NCI-H1417 (cell line): ENCODE results near the gene RBM23.
"Not testable (repeated sequence)": the region's sequence is repeated elsewhere in the genome, so short reads cannot be mapped to it uniquely, and the experiment has no call there.

ENCODE experiments used
- DNase-seq, 3 experiments: peaks; one replicate each; lab custom pipeline; 2025; lab: John Stamatoyannopoulos, UW

The RBM23 gene

DNA sequence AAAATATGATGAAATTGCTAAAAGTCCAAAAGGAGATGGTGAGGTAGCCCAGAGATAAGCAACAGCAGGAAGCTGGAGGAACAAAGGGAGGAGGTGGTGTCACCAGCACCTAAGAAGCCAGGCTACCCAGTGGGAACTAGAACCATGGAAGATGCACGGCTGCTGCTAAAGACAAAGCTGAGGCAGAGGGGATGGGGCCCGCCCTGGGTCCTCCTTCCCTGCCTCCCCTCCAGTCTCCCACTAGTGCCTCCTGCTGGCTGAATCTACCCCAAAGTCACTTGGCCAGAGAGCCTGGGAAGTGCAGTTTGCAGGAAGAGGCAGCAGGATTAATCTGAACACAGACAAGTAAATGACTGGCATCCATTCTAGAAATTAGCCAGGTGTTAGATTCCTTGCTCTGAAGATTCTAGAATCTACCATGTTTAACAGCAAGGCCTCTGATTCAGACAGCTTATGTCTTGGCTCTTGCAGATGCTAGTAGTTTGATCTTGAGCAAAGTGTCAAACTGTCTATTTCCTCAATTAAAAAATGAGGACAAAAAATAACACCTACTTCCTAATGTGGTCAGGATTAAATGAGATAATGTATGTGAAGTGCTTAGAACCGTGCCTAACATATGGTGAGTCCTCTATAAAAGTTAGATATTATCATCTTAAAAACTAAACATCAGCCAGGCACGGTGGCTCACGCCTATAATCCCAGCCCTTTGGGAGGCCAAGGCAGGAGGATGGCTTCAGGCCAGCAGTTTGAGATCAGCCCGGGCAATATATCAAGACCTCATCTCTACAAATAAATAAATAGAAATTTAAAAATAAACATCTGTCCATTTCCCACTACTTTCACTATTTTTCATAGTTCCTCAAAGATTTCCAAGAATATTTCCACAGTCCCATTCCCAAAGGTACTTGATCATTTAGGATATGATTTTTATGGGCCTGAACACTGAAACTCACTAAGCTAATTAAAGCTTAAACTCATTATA lies 53.2 kb downstream of the RBM23 start:
- no peak for DNase-seq

DNA sequence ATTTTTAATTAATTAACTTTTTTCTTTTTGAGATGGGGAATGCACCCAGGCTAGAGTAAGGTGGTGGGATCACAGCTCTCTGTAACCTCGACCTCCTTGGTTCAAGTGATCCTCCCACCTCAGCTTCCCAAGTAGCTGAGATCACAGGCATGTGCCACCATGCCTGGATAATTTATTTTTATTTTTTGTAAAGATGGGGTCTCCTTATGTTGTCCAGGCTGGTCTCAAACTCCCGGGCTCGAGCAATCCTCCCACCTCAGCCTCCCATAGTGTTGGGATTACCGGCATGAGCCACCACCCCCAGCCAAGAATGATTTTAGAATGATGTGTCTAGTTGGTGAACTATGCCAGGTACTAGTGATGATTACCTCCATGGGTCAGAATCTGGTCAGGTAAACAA lies 54.0 kb downstream of the RBM23 start:
- no peak for DNase-seq

DNA sequence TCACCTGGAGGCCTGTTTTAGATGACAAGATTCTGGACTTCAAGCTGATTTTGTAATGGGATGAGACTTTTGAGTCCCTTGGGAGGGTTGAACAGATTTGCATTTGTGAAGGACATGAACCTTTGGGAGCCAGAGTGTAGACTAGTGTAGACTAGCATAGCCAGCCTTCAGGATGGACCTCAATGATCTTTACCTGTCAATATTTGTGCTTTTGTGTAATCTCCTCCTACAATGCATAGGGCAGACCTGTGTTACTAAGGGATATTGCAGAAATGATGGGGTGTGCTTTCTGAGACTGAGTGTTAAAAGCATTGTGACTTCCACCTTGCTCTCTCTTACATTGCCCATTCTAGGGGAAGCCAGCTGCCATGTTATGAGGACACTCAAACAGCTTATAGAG lies 57.3 kb downstream of the RBM23 start:
- DNase-seq, result no peak

DNA sequence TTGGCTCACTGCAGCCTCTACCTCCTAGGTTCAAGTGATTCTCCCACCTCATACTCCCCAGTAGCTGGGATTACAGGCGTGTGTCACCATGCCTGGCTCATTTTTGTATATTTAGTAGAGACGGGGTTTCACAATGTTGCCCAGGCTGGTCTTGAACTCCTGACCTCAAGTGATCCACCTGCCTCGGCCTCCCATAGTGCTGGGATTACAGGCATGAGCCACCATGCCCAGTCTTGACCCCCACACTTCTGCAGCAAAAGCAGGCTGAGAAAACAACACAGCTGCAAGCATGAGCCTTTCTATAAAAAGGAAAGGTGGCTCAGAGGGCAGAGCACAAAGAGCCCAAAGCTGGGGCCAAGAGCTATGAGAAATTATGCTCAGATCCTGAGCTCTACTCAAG lies 58.6 kb downstream of the RBM23 start:
- DNase-seq, result not testable (repeated sequence)

DNA sequence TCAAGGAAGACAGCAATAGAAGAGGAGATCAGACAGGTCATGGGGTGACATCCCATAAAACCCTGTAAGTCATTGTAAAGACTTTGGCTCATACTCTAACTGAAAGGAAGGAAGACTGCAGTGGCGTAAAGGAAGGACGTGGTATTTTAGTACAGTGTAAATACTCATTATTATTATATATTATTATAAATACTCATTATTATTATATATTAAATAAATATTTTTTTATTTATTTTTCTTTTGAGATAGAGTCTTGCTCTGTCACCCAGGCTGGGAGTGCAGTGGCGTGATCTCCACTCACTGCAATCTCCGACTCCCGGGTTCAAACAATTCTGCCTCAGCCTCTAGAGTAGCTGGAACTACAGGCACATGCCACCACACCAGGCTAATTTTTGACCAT lies 62.5 kb downstream of the RBM23 start:
- no peak for DNase-seq

DNA sequence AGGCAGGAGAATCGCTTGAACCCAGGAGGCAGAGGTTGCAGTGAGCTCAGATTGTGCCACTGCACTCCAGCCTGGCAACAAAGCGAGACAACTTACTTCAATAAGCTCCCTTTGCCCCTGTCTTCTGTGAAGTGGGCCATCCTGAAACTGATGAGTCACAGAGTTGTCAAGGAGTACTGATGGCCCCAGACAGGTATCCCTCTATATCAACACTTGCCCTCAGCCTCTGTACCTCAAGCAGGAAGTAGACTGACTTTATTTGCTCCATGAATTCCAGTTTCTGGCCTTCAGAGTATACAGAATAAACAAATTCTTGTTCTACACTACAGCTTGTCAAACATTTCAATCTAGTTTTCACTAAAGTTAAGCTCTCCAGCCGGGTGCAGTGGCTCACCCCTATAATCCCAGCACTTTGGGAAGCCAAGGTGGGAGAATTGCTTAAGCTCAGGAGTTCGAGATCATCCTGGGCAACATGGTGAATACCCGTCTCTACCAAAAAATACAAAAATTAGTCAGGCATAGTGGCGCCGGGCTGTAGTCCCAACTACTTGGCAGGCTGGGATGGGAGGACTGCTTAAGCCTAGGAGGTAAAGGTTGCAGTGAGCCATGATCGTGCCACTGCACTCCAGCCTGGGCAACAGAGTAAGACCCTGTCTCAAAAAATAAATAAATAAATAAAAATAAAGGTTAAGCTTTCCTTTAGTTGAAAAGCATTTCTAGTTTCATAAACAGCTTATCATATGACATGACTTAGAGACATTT lies 63.8 kb downstream of the RBM23 start:
- no peak for DNase-seq

DNA sequence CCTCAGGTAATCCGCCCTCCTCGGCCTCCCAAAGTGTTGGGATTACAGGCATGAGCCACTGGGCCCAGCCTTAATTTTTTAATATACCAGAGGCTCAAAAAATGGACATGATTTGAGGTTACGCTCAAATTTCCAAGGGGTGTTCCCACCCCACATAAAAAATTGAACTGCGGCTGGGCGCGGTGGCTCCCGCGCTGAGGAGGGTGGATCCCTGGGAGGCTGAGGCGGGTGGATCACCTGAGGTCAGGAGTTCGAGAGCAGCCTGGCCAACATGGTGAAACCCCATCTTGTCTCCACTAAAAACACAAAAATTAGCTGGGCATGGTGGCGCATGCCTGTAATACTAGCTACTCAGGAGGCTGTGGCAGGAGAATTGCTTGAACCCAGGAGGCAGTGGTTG lies 64.7 kb downstream of the RBM23 start:
- DNase-seq, result not testable (repeated sequence)

DNA sequence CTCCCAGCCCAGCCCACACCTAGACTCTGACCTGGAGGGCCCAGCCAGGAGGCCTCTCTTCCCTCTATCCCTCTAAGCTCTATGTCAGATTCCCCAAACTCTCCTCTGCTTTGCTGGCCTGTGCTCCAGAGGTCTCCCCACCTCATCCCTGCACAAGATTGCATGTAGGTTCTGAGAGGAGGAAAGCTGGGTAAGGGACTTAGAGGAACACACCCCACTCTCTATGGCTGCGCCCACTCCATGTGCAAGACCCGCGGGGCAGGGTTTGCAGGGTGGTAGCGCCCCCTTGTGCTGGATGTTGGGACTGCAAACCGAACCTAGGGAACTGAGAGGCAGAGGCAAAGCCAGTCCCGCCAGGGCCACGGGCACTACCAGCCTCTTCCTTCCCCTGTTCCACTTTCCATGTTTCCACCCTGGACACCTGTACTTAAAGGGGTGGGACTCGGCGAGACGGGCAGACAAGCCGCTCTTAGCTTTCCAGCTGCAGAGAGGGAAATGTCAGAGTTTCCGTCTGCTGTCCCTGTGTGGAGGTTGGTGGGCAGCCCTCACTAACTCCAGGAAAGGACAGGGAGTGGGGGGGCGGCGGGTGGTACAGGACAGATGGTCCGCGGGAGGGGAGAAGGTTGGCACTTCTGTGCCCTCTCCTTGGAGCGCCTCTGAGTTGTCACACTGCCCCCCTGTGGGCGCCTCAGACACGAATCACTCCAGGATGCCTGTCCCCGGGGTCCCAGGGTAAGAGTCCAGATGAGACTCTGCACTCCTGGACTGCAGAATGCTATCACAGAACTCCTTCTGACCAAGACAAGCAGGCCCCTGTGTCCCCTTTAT lies 65.8 kb downstream of the RBM23 start:
- DNase-seq, result peak; percentile 68 to 87 (median 72)

DNA sequence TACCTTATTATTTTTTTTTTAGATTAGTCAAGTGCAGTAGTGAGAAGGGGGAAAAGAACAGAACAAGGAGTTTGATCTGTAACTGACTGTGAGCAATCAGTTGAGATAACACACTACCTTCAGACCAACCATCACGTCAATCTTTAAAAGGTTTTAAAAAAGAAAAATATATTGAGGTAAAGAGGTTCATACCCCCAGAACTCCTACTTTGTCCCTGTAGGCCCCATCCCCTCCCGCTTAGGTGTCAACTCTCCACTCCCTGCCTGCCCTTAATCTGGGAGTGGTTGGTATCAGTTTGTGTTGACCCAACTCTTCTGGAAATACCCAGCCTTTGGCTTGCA lies 66.4 kb downstream of the RBM23 start:
- no peak for DNase-seq

DNA sequence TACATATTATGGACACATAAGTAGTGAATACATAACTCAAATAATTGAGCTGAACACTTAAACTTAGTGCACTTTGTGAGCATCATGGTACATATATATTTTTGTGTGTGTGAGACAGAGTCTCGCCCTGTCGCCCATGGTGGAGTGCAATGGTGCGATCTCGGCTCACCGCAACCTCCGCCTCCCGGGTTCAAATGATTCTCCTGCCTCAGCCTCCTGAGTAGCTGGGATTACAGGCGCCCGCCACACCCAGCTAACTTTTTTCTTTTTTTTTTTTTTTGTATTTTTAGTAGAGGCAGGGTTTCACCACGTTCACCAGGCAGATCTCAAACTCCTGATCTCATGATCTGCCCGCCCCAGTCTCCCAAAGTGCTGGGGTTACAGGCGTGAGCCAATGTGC lies 66.8 kb downstream of the RBM23 start:
- not testable (repeated sequence) for DNase-seq

DNA sequence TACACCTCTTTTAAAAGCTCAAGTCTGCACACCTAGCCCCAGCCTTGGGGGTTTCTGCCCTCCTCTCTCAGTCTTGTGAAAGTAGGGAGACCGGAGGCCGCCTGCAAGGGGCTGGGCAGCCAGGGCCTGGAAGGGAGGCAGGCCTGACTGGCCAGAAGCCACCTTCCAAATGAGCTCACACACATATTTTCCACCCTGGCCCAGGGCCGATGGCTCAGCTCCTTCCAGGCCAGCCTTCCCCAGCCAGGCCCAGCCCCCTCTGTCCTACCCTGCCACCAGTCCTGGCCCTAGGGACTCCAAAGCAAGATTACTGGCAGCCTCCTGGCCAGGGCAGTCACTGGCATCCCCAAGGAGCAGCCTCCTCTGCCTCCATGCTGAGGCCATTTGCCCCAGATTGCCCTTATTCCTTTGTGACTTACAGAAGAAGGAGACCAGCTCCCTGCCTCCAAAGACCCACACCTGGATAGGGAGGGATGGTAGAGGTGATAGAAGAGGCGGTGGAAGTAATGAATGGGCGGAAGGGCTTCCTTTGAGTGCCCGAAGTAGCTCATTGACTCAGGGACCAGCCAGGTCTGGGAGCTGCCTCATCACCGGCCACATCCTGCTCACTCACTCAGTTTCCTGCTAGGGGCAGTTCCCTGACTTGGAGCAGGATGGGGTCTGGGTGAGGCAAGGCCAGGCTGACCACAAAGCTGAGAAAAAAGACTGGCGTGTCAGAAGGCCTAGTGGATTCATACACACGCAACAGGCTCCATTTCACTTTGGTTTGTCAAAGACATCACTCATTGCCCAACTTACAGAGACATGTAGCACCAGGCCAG lies 67.8 kb downstream of the RBM23 start:
- no peak for DNase-seq

DNA sequence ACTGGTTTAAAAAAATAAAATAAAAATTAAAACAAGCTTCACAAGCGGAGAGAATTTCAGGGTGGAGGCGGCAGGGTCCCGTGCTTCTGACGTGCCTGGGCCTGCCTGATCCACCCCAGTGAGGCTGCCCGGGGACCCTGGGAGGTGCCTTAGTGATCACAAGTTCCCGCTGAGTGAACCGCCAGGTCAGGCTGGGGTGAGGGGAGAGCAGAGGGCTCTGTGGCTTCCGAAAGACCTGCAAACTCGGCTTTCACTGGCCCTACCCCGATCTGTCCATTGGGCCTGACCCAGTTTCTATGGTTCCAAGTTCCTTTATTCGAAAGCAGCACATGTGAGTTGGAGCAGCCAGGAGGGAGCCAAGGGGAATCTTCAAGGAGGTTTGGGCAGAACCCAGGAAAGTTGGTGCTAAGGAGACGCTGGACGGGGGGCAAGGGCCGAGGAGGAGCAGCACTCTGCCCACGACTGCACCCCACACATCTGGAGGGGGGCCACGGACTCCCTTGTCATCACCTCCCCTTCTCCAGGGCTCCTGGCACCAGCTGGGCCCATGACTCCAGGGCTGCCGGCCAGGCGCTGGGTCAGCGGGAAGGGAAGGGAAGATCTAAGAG lies 69.6 kb downstream of the RBM23 start:
- DNase-seq, result no peak

DNA sequence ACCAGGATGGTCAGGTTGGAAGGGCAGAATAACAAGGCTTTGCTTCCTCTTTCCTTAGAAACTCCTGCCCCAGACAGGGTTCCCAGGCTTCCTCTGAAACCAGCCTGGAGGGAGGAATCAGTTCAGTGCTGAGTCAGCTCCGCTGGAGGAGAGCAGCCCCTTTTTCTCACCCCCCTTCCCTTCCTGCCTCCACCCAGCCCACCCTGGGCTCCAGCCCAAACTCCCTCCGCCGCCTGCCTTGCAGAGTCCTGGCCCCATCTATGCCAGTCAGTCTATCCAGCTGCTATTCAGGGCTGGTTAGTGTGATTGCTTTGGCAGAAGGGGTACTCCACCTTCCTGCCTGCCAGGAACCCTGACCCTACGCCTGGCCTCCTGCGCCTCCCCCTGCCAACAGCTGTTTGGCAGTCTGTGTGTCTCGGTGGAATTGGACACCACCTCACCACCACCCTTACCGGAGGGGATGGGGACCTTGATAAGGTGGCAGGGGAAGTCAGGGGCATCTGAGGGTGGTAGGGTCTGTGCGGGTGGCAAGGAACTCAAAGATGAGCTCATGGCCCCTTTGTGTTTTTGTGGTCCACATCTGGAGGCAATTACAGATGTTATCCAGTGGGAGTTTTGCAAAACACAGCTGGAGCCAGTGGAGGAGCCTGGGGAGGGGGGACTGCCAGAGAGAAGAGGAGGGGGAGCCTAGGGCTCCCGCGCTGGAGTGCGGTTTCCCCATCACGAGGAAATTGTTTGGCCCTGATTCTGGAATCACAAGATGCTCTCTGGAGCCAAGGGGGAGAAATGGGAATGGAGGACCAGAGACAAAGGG lies 70.4 kb downstream of the RBM23 start:
- DNase-seq, result no peak

DNA sequence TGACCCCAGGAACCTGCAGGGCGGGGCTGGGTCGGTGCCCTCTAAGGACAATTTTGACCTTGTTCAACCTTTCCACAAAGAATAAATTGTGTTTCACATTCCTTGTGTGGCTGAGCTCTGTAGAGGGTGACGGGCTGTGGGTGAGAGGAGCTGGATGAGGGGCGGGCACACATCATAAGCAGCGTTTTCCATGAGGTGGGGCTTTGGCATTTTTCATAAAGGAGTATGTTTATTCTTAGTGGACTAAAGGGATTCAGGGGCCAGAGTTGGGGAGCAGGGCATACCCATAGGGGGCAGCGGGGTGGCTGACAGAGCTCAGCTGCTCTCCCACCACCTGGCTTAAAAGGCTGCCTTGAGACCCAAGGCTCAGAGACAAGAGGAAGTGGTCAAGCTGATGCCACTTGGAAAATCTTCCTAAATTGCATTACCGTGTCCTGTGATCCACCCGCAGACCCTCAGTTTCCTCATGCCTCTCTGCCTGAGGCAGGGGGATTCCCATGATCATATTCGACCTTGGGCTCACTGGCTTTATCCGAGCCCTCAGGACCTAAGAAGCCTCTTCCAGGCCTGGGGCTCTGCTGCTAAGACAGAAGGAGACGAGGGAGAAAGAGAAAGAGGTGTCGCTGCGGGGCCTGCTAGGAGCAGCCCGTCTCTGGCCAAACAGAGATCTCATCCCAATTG lies 71.1 kb downstream of the RBM23 start:
- no peak for DNase-seq

DNA sequence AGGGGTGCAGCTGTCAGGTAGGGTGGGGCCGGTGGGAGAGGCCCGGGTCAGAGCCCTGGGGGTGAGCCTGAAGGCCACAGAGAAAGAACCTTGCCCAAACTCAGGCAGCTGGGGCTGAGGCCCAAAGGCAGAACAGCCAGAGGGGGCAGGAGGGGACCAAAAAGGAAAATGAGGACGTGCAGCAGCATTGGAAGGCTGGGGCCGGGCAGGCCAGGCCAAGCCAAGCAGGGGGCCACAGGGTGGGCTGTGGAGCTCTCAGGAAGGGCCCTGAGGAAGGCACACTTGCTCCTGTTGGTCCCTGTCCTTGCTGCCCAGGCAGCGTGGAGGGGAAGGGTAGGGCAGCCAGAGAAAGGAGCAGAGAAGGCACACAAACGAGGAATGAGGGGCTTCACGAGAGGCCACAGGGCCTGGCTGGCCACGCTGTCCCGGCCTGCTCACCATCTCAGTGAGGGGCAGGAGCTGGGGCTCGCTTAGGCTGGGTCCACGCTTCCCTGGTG lies 72.1 kb downstream of the RBM23 start:
- DNase-seq, result no peak

DNA sequence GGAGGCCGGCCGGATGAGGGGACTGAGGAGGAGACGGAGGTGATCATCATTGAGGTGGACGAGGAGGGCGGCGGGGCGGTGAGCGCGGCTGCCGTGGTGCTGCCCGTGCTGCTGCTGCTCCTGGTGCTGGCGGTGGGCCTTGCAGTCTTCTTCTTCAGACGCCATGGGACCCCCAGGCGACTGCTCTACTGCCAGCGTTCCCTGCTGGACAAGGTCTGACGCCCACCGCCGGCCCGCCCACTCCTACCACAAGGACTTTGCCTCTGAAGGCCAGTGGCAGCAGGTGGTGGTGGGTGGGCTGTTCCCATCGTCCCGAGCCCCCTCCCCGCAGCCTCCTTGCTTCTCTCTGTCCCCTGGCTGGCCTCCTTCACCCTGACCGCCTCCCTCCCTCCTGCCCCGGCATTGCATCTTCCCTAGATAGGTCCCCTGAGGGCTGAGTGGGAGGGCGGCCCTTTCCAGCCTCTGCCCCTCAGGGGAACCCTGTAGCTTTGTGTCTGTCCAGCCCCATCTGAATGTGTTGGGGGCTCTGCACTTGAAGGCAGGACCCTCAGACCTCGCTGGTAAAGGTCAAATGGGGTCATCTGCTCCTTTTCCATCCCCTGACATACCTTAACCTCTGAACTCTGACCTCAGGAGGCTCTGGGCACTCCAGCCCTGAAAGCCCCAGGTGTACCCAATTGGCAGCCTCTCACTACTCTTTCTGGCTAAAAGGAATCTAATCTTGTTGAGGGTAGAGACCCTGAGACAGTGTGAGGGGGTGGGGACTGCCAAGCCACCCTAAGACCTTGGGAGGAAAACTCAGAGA lies 72.9 kb downstream of the RBM23 start:
- DNase-seq, result no peak

DNA sequence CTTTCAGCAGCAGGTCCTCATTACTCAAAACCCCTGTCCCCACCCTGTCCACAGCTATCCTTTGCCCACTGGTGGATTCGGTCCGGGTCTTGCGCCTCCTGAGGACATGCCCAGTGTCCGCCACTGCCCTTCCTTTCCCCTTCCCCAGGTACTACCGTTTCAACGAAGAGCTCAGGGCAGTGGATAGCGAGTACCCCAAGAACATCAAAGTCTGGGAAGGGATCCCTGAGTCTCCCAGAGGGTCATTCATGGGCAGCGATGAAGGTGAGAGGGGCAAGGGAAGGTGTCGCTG lies 73.9 kb downstream of the RBM23 start:
- DNase-seq, result no peak

DNA sequence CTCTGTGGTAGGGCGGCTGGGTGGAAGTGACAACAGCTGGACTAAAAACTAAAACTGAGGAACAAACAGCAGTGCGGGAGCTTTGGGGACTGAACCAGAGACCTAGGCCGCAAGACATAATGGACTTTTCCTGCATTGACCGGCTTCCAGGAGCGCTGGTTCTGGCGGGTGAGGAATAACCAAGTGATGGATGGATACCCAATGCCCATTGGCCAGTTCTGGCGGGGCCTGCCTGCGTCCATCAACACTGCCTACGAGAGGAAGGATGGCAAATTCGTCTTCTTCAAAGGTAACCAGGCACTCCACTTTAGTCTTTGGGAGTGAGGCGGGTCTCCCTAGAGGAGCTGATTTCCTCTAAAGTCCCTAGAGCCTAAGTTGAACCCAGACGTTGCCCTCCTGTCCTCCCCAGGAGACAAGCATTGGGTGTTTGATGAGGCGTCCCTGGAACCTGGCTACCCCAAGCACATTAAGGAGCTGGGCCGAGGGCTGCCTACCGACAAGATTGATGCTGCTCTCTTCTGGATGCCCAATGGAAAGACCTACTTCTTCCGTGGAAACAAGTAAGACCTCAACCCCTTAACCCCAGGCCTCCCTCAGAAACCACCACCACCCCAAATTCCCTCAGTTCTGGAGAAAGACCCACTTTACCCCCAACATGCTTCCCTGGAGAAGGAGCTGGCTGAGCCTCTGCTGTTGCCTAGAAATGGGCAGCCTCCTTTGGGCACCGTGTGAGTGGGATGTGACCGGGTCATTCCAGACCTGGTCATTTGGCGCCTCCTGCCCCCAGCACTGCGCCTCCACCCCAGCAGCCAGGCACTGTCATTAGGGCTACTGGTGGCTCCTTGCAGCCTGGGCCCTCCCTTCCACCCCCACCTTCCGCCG lies 74.5 kb downstream of the RBM23 start:
- DNase-seq, result no peak
